ENCODE results near the gene ITGB4. TPM values are rescaled to one million over a fixed set of nuclear protein-coding genes. Genes with fewer than 3 reads are reported as not detected.

ITGB4 gene
- total and polyA plus RNA-seq, 9 of the 15 experiments (the other 6 are each of a cell fraction or from before 2014, with no cell fraction given): 0.05 to 2.8 (median 0.76) TPM; not detected in 3

DNA sequence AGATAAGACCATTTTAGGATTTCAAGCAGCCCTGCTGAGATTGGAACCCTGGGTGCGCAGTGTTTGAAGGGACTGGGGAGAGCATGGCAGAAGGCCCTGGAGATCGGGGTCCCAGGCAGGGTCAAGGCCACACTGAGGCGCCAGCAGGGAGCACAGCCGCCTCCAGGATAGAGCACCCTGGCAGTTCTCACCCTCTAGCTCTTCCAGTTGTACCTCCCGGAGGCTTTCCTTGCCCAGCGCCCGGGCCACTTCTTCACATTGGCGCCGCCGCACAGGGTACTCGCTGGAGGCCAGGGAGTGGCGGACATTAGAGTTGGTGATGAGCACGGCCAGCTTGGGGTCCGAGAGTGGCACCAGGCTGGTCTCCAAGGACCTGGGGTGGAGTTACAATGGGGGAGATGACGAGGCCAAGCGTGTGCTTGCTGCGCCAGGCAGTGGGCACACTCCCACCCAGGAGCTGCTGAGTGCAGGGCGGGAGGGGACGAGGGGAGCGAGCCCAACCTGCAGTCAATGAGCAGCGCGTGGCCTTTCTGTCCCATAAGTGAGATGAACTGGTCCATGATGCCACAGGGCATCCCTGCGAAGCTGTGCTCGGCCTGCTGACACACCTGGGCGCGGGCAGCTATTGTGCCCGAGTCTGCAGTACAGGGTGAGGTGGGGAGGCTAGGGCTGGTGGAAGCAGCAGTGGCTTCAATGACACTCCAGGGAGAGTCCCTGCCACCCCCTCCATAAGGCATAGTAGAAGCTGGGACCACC is 41.4 kb downstream of the ITGB4 start:
- BruUV-seq (replicated peaks): no TSS peak
- 92% methylated on average over 21 of the region's 27 CpGs for WGBS (ENCODE audit: insufficient coverage, low coverage, missing lambda C conversion rate)

More for the DNA sequence above, 41.4 kb downstream of the ITGB4 start:
- TF ChIP-seq ELK3 (CRISPR knock-in tag; IDR thresholded peaks at IDR 0.05) (no peak), PRDM10 (IDR thresholded peaks at IDR 0.05; ENCODE audit: partially characterized antibody) (no peak), NCOA4 (IDR thresholded peaks at IDR 0.05; ENCODE audit: partially characterized antibody) (no peak), GTF2E2 (tag; IDR thresholded peaks at IDR 0.05) (no peak), ZNF583 (CRISPR knock-in tag; IDR thresholded peaks at IDR 0.05) (no peak), FOXK1 (CRISPR knock-in tag; IDR thresholded peaks at IDR 0.05; ENCODE audit: borderline replicate concordance) (no peak)
- TF ChIP-seq, protein P1, sequence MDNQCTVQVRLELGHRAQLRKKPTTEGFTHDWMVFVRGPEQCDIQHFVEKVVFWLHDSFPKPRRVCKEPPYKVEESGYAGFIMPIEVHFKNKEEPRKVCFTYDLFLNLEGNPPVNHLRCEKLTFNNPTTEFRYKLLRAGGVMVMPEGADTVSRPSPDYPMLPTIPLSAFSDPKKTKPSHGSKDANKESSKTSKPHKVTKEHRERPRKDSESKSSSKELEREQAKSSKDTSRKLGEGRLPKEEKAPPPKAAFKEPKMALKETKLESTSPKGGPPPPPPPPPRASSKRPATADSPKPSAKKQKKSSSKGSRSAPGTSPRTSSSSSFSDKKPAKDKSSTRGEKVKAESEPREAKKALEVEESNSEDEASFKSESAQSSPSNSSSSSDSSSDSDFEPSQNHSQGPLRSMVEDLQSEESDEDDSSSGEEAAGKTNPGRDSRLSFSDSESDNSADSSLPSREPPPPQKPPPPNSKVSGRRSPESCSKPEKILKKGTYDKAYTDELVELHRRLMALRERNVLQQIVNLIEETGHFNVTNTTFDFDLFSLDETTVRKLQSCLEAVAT (IDR thresholded peaks at IDR 0.05): no peak
- no peaks in the 10 kb centered on the region; the same call in 1 of the 2 replicates for H4K20me1 ChIP-seq (replicated peaks; ENCODE audit: control insufficient read depth, insufficient read depth, low read length)
- H3K36me3 ChIP-seq (ENCODE audit: control insufficient read depth, insufficient read depth, low read length): no peaks in the 10 kb centered on the region
- FAIRE-seq (no peak), ATAC-seq (no peak), DNase-seq (ENCODE audit: extremely low read depth in 1 of 4, low spot score in 3 of 4) (no peak)
- POLR2A ChIA-PET: interaction anchor here (0.5 to 14.7 kb wide), 7 partner anchors 9 to 131 kb away, joined by 3 to 464 read pairs (median 6); a partner anchor contains a TSS
- peak overlapping the region in 1 of 2 experiments; percentile 65; a peak in 1 of 4 replicates for H3K9ac ChIP-seq (ENCODE audit: insufficient read depth in 1 of 2, low read depth in 2 of 2, low read length in 2 of 2)
- CTCF ChIA-PET (ENCODE audit: low intra/inter-chr PET ratio): interaction anchor here (0.7 kb wide), 1 partner anchor 82 kb away, joined by 3 read pairs; no protein-coding TSS in a partner anchor
- intact Hi-C loops (cut with micrococcal nuclease) (loop anchor here (5.0 kb wide), 1 partner anchor 85 kb away; no protein-coding TSS in a partner anchor), in situ Hi-C loops (cut with MboI) (no loop called here)
- H3K9me3 ChIP-seq (replicated peaks; ENCODE audit: control insufficient read depth, insufficient read depth, low read depth, low read length): no peaks in the 10 kb centered on the region
- no peak overlapping the region for H3K4me2 ChIP-seq (ENCODE audit: insufficient read depth, low read length)
- H2AFZ ChIP-seq (ENCODE audit: low read depth, low read length): no peak overlapping the region
- H3K27me3 ChIP-seq (ENCODE audit: control insufficient read depth in 2 of 2, insufficient read depth in 2 of 2, low read length in 2 of 2): no peaks in the 10 kb centered on the region
- H3K4me3 ChIP-seq: no peak overlapping the region
- H3K79me2 ChIP-seq (ENCODE audit: control insufficient read depth, insufficient read depth, low read length): no peaks in the 10 kb centered on the region
- H3K9me1 ChIP-seq (ENCODE audit: control insufficient read depth, insufficient read depth, low read length): peaks cover 4% of the 10 kb centered on the region
- H3K27ac ChIP-seq (ENCODE audit: extremely low read depth, low read depth, low read length): no peak overlapping the region
- peaks cover 12 to 49% of the 10 kb centered on the region in 2 experiments for H3K4me1 ChIP-seq (replicated peaks in 1 of 2; ENCODE audit: control insufficient read depth in 2 of 2, insufficient read depth in 2 of 2, low read length in 2 of 2)

All from K562 (cell line).